WTC11 (cell line): ENCODE data around the gene CD93. TPM values are rescaled to one million over a fixed set of nuclear protein-coding genes. Genes with fewer than 3 reads are reported as not detected.
A peak's percentile ranks its signal among the peaks of the same experiment; 100 is the strongest.

Source experiments
- ATAC-seq: fragments of 200-7000 bp; cut with Tn5 transposase; 2 replicates; pipeline ENCODE4 v1.10.0; 2021; ENCODE audit warnings: mild to moderate bottlenecking, moderate library complexity
- CTCF ChIA-PET: fragments of 300-600 bp; sonication (Branson Sonifier 250); formaldehyde crosslinking; loops from one replicate; lab custom pipeline; 2021; ENCODE audit warnings: antibody characterized with exemption; lab: Charles Lee
- POLR2A ChIA-PET: fragments of 350-600 bp; sonication (Branson Sonifier 250); formaldehyde crosslinking; loops from one replicate; lab custom pipeline; 2021; ENCODE audit warnings: antibody characterized with exemption; lab: Charles Lee
- DNase-seq: peaks from one replicate; pipeline ENCODE4 v3.0.0; 2021; ENCODE audit warnings: low spot score
- H3K27ac Mint-ChIP-seq: 2 replicates; pipeline ENCODE4 v1.8.0; 2021; ENCODE audit warnings: mixed read lengths
- H3K27me3 Mint-ChIP-seq: 2 replicates; pipeline ENCODE4 v1.8.0; 2021; ENCODE audit warnings: low read depth, mild to moderate bottlenecking, moderate library complexity, mixed read lengths
- H3K36me3 Mint-ChIP-seq: 2 replicates; pipeline ENCODE4 v1.8.0; 2021; ENCODE audit warnings: mixed read lengths
- H3K4me1 Mint-ChIP-seq: 2 replicates; pipeline ENCODE4 v1.8.0; 2022; ENCODE audit warnings: mixed read lengths
- H3K4me3 Mint-ChIP-seq: 2 replicates; pipeline ENCODE4 v1.8.0; 2021; ENCODE audit warnings: mild to moderate bottlenecking, moderate library complexity, mixed read lengths
- H3K9me3 Mint-ChIP-seq: 2 replicates; pipeline ENCODE4 v1.8.0; 2021; ENCODE audit warnings: mixed read lengths
- CREB1 ChIP-seq: sonication (generic); formaldehyde crosslinking; IDR thresholded peaks from 2 replicates; pipeline ENCODE4 v1.8.0; 2023; ENCODE audit warnings: mild to moderate bottlenecking, missing genetic modification reagents
- CREM ChIP-seq: sonication (generic); formaldehyde crosslinking; IDR thresholded peaks from 2 replicates; pipeline ENCODE4 v1.8.1; 2022; ENCODE audit warnings: mild to moderate bottlenecking, missing genetic modification reagents, moderate library complexity
- EMX1 ChIP-seq: fragments of 250-450 bp; sonication (Bioruptor Pico); IDR thresholded peaks from 2 replicates; pipeline ENCODE4 v1.8.0; 2021; ENCODE audit warnings: mild to moderate bottlenecking
- ETV6 ChIP-seq: sonication (generic); formaldehyde crosslinking; IDR thresholded peaks from 2 replicates; pipeline ENCODE4 v1.8.1; 2022; ENCODE audit warnings: mild to moderate bottlenecking, missing genetic modification reagents
- FOXP1 ChIP-seq: sonication (generic); formaldehyde crosslinking; IDR thresholded peaks from 2 replicates; pipeline ENCODE4 v1.8.0; 2022; ENCODE audit warnings: missing genetic modification reagents, mild to moderate bottlenecking, moderate library complexity, borderline replicate concordance
- KAT7 ChIP-seq: sonication (generic); formaldehyde crosslinking; IDR thresholded peaks from 2 replicates; pipeline ENCODE4 v1.8.1; 2023; ENCODE audit warnings: missing genetic modification reagents, mild to moderate bottlenecking, borderline replicate concordance
- PRDM15 ChIP-seq: sonication (generic); formaldehyde crosslinking; IDR thresholded peaks from 2 replicates; pipeline ENCODE4 v1.8.0; 2022; ENCODE audit warnings: missing genetic modification reagents
- PREB ChIP-seq: sonication (generic); formaldehyde crosslinking; IDR thresholded peaks from 2 replicates; pipeline ENCODE4 v1.8.1; 2022; ENCODE audit warnings: mild to moderate bottlenecking, missing genetic modification reagents, moderate library complexity, borderline replicate concordance
- SMAD4 ChIP-seq: sonication (generic); formaldehyde crosslinking; IDR thresholded peaks from 2 replicates; pipeline ENCODE4 v1.8.0; 2022; ENCODE audit warnings: mild to moderate bottlenecking, missing genetic modification reagents
- SP1 ChIP-seq: sonication (generic); formaldehyde crosslinking; conservative IDR thresholded peaks from 2 replicates; pipeline ENCODE4 v1.8.1; 2022; ENCODE audit warnings: missing genetic modification reagents
- USF2 ChIP-seq: sonication (generic); formaldehyde crosslinking; IDR thresholded peaks from 2 replicates; pipeline ENCODE4 v1.8.1; 2023; ENCODE audit warnings: mild to moderate bottlenecking, missing genetic modification reagents, moderate library complexity
- ZBTB43 ChIP-seq: sonication (generic); formaldehyde crosslinking; IDR thresholded peaks from 2 replicates; pipeline ENCODE4 v1.8.1; 2023; ENCODE audit warnings: mild to moderate bottlenecking, missing genetic modification reagents
- ZNF219 ChIP-seq: sonication (generic); formaldehyde crosslinking; IDR thresholded peaks from 2 replicates; pipeline ENCODE4 v1.8.0; 2023; ENCODE audit warnings: missing genetic modification reagents, mild to moderate bottlenecking, borderline replicate concordance
- ZNF263 ChIP-seq: sonication (generic); formaldehyde crosslinking; IDR thresholded peaks from 2 replicates; pipeline ENCODE4 v1.8.1; 2022; ENCODE audit warnings: low read depth, mild to moderate bottlenecking, moderate library complexity, missing genetic modification reagents
- ZNF317 ChIP-seq: sonication (generic); formaldehyde crosslinking; IDR thresholded peaks from 2 replicates; pipeline ENCODE4 v1.8.1; 2023; ENCODE audit warnings: low read depth, mild to moderate bottlenecking, moderate library complexity, missing genetic modification reagents, borderline replicate concordance
- ZNF396 ChIP-seq: fragments of 250-450 bp; sonication (Bioruptor Pico); IDR thresholded peaks from 2 replicates; pipeline ENCODE4 v1.8.0; 2021; ENCODE audit warnings: mild to moderate bottlenecking, moderate library complexity, borderline replicate concordance
- ZNF416 ChIP-seq: fragments of 250-450 bp; sonication (Bioruptor Pico); IDR thresholded peaks from 2 replicates; pipeline ENCODE4 v1.9.0; 2021; ENCODE audit warnings: mild to moderate bottlenecking, inconsistent platforms
- ZNF423 ChIP-seq: fragments of 250-450 bp; sonication (Bioruptor Pico); IDR thresholded peaks from 2 replicates; pipeline ENCODE4 v2.1.2; 2022; ENCODE audit warnings: mild to moderate bottlenecking, moderate library complexity
- total RNA-seq: library from RNA; stranded (reverse); gene quantifications from 3 replicates; pipeline ENCODE4 v1.2.3, GENCODE V29; 2021
- TF ChIP-seq, protein P1 (sequence below): sonication (generic); formaldehyde crosslinking; conservative IDR thresholded peaks from 2 replicates; pipeline ENCODE4 v1.8.1; 2022; ENCODE audit warnings: mild to moderate bottlenecking, missing genetic modification reagents
- TF ChIP-seq, protein P2 (sequence below): sonication (generic); formaldehyde crosslinking; IDR thresholded peaks from 2 replicates; pipeline ENCODE4 v1.8.1; 2023; ENCODE audit warnings: mild to moderate bottlenecking, moderate library complexity, missing genetic modification reagents

CD93 gene
- total RNA-seq, 1 experiment from 2014 or later = 0.09 TPM

DNA sequence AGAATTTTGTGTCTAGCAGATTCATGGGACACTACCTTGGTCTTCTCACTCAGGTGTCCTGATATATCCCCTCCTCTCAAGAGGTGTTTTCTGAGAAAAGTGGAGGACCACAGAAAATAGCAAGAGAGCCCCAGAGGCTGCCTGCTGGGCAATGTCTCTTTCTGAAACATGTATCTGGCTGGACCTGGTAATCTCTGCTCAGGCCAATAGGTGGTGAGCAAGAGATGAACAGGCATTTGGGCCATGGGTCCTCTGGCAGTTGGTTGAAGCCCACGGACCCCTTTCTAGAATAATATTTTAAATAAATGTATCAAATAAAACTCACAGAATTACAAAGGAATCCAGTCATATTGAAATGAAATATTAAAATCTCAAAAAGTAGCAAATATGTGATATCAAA is 27.9 kb downstream of the CD93 start:
- peaks cover 12% of the 10 kb centered on the region for H3K9me3 Mint-ChIP-seq
- H3K27me3 Mint-ChIP-seq = peaks cover 4% of the 10 kb centered on the region
- no peak overlapping the region for H3K27ac Mint-ChIP-seq
- peaks cover 5% of the 10 kb centered on the region; the same call in 1 of the 2 replicates for H3K36me3 Mint-ChIP-seq
- H3K4me1 Mint-ChIP-seq = peaks cover 24% of the 10 kb centered on the region
- no peak overlapping the region for H3K4me3 Mint-ChIP-seq
- ChIA-PET POLR2A (no interaction called here), CTCF (interaction anchor here (1.6 kb wide), 1 partner anchor 143 kb away, joined by 6 read pairs; no protein-coding TSS in a partner anchor)
- no peak for DNase-seq
- ATAC-seq = no peak
- no peak for TF ChIP-seq EMX1 (CRISPR knock-in tag)
- no peak for TF ChIP-seq CREM (CRISPR knock-in tag)

- H3K36me3 Mint-ChIP-seq = peaks cover 5% of the 10 kb centered on the region; the same call in 1 of the 2 replicates
- no peak for TF ChIP-seq SP1 (CRISPR knock-in tag)
- no peak for TF ChIP-seq CREB1
- no peak for TF ChIP-seq KAT7 (CRISPR knock-in tag)
- TF ChIP-seq PREB (CRISPR knock-in tag) = no peak
- no peak for TF ChIP-seq ZBTB43 (CRISPR knock-in tag)
- no peak for TF ChIP-seq PRDM15
- no peak for TF ChIP-seq SMAD4 (CRISPR knock-in tag)
- no peak for TF ChIP-seq ZNF219 (CRISPR knock-in tag)
- H3K4me1 Mint-ChIP-seq = peaks cover 14% of the 10 kb centered on the region
- no peak for ATAC-seq
- no peak overlapping the region for H3K4me3 Mint-ChIP-seq
- POLR2A ChIA-PET = no interaction called here
- H3K9me3 Mint-ChIP-seq = peaks cover 12% of the 10 kb centered on the region
- H3K27me3 Mint-ChIP-seq = peaks cover 56% of the 10 kb centered on the region
- no peak for DNase-seq
- H3K27ac Mint-ChIP-seq = no peak overlapping the region
- CTCF ChIA-PET = interaction anchor here (2.2 kb wide), 1 partner anchor 9 kb away, joined by 9 read pairs; no protein-coding TSS in a partner anchor
Observed at GRCh38 chr20:23052904-23053303, 33.2 kb downstream of the CD93 start.

GRCh38 chr20:23050847-23051627 is 35.1 kb downstream of the CD93 start:
- ATAC-seq (peak; percentile 64), DNase-seq (peak; percentile 94)
- CTCF ChIA-PET = interaction anchor here (0.6 to 6.0 kb wide), 67 partner anchors 9 to 949 kb away, joined by 3 to 126 read pairs (median 4); partner anchors contain the start of genes CD93, NXT1 and SSTR4
- peaks cover 75% of the 10 kb centered on the region for H3K27me3 Mint-ChIP-seq
- no peaks in the 10 kb centered on the region for H3K36me3 Mint-ChIP-seq
- POLR2A ChIA-PET = interaction anchor here (0.8 kb wide), 1 partner anchor 10 kb away, joined by 3 read pairs; no protein-coding TSS in a partner anchor
- H3K9me3 Mint-ChIP-seq = no peaks in the 10 kb centered on the region
- H3K27ac Mint-ChIP-seq = no peak overlapping the region; the same call in 1 of the 2 replicates
- peaks cover 17% of the 10 kb centered on the region for H3K4me1 Mint-ChIP-seq
- peak overlapping the region; percentile 89 for H3K4me3 Mint-ChIP-seq
- TF ChIP-seq ZNF396 (CRISPR knock-in tag) (no peak), USF2 (no peak), ZNF416 (CRISPR knock-in tag) (no peak), ZNF263 (peak; percentile 68; the same call in 1 of the 2 replicates), ZNF423 (peak; percentile 86), ETV6 (CRISPR knock-in tag) (peak; percentile 58; the same call in 1 of the 2 replicates), ZNF219 (CRISPR knock-in tag) (no peak), ZNF317 (CRISPR knock-in tag) (no peak), FOXP1 (peak; percentile 25; the same call in 1 of the 2 replicates), EMX1 (CRISPR knock-in tag) (no peak)
- TF ChIP-seq, protein P1, sequence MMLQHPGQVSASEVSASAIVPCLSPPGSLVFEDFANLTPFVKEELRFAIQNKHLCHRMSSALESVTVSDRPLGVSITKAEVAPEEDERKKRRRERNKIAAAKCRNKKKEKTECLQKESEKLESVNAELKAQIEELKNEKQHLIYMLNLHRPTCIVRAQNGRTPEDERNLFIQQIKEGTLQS (CRISPR knock-in tag) = no peak
- TF ChIP-seq, protein P2, sequence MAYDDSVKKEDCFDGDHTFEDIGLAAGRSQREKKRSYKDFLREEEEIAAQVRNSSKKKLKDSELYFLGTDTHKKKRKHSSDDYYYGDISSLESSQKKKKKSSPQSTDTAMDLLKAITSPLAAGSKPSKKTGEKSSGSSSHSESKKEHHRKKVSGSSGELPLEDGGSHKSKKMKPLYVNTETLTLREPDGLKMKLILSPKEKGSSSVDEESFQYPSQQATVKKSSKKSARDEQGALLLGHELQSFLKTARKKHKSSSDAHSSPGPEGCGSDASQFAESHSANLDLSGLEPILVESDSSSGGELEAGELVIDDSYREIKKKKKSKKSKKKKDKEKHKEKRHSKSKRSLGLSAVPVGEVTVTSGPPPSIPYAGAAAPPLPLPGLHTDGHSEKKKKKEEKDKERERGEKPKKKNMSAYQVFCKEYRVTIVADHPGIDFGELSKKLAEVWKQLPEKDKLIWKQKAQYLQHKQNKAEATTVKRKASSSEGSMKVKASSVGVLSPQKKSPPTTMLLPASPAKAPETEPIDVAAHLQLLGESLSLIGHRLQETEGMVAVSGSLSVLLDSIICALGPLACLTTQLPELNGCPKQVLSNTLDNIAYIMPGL (CRISPR knock-in tag) = no peak
